ENCODE results near the gene RNF8.

Gene RNF8

DNA sequence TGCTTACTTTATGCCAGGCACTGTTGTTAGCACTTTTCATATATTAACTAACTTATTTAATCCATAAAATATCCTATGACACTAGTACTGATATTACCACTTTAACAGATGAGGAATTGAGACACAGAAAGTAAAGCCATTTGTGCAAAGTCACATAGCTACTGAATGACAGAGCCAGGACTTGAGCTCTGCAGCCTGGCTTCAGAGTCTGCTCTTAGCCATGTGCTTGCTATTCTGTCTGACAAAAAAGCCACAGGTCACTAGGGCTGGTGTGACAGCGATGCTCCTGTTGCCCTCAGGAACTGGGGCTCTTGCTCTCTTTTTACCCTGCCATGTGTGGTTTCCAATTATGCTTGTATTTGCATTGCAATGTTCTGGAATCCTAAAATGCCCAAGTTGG is 44.7 kb upstream of the RNF8 start:
- no peak overlapping the region for H3K4me3 ChIP-seq (ENCODE audit: low read depth, low read length)
- DNase-seq (ENCODE audit: low read depth) = no peak
- TF ChIP-seq, protein P1, sequence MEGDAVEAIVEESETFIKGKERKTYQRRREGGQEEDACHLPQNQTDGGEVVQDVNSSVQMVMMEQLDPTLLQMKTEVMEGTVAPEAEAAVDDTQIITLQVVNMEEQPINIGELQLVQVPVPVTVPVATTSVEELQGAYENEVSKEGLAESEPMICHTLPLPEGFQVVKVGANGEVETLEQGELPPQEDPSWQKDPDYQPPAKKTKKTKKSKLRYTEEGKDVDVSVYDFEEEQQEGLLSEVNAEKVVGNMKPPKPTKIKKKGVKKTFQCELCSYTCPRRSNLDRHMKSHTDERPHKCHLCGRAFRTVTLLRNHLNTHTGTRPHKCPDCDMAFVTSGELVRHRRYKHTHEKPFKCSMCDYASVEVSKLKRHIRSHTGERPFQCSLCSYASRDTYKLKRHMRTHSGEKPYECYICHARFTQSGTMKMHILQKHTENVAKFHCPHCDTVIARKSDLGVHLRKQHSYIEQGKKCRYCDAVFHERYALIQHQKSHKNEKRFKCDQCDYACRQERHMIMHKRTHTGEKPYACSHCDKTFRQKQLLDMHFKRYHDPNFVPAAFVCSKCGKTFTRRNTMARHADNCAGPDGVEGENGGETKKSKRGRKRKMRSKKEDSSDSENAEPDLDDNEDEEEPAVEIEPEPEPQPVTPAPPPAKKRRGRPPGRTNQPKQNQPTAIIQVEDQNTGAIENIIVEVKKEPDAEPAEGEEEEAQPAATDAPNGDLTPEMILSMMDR (IDR thresholded peaks at IDR 0.05; ENCODE audit: low read depth, low read length, missing control alignments) = no peak
- in situ Hi-C loops (cut with HindIII; ENCODE audit: low sequenced_read_pairs) = no loop called here

DNA sequence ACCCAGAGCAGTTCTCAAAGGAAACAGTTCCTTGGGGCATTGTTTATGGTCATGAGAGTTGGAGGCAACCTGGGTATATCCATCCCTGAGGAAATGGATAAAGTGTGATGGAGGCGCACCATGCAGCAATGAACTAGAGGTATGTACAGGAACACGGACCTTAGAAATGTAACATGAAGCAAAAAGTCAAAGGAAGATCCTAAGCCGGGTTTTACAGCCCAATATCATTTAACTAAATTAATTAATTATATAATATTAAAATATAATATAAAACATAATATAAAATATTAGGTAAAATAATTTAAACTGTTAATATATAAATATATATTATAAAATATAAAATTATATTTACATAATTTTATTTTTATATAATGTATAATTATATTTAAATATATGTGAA is 44.1 kb upstream of the RNF8 start:
- TF ChIP-seq, protein P1 (IDR thresholded peaks at IDR 0.05; ENCODE audit: low read depth, low read length, missing control alignments) = no peak
- no peak for DNase-seq (ENCODE audit: low read depth)
- no peak overlapping the region for H3K4me3 ChIP-seq (ENCODE audit: low read depth, low read length)
- in situ Hi-C loops (cut with HindIII; ENCODE audit: low sequenced_read_pairs) = no loop called here

DNA sequence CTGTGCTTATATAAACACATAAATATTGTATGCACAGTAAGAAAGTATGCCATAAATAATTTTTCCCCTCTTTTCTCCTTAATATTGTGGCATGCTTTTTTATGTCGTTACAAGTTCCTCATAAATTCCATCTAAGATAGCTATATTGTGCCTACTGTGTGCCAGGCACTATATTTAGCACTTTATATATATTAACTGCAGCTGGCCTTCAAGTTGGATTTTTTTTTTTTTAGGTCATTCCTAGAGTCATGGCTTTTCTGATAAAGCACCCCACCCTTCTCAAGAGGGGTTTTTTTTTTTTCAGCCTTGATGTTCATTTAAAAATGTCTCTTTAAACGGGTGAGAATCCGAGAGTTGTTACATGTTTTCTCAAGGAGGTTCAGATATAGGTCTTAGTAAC is 42.8 kb upstream of the RNF8 start:
- DNase-seq (ENCODE audit: low read depth) = no peak
- in situ Hi-C loops (cut with HindIII; ENCODE audit: low sequenced_read_pairs) = no loop called here
- no peak overlapping the region for H3K4me3 ChIP-seq (ENCODE audit: low read depth, low read length)
- TF ChIP-seq, protein P1 (IDR thresholded peaks at IDR 0.05; ENCODE audit: low read depth, low read length, missing control alignments) = no peak

DNA sequence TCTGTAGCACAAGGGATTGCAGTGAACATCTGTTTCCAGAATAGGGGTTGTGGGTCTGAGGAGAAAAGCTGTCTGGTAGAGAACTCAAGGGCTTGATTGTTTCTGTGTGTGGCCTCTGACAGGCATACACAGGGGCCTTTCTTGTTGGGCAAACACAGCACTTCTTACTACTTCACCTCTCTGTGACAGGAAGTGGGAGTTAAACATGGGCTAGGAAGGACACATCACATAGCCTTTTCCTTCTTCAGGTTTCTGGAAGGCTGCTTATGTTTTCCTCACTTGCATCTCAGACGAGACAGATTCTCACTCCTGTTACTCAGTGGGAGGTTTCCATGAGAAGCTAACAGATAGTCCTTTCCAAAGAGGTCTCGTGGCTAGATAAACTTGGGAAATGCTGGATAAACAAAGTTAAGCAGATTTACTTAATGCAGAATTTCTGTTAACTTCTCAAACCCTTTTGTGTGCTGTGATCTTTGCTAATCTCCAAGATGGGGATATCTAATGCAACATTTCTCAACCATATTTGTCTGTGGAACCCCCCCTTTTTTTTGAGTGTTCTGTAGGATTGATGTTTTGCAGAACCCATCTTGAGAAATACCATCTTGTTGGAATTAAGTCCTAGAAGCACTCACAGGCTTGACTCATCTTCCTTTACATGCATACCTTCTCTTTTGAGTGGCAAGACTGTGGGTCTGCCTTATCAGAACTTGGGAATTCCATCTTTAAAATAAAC is 41.9 kb upstream of the RNF8 start:
- TF ChIP-seq, protein P1 (IDR thresholded peaks at IDR 0.05; ENCODE audit: low read depth, low read length, missing control alignments) = no peak
- no peak overlapping the region for H3K4me3 ChIP-seq (ENCODE audit: low read depth, low read length)
- in situ Hi-C loops (cut with HindIII; ENCODE audit: low sequenced_read_pairs) = no loop called here
- DNase-seq (ENCODE audit: low read depth) = no peak

DNA sequence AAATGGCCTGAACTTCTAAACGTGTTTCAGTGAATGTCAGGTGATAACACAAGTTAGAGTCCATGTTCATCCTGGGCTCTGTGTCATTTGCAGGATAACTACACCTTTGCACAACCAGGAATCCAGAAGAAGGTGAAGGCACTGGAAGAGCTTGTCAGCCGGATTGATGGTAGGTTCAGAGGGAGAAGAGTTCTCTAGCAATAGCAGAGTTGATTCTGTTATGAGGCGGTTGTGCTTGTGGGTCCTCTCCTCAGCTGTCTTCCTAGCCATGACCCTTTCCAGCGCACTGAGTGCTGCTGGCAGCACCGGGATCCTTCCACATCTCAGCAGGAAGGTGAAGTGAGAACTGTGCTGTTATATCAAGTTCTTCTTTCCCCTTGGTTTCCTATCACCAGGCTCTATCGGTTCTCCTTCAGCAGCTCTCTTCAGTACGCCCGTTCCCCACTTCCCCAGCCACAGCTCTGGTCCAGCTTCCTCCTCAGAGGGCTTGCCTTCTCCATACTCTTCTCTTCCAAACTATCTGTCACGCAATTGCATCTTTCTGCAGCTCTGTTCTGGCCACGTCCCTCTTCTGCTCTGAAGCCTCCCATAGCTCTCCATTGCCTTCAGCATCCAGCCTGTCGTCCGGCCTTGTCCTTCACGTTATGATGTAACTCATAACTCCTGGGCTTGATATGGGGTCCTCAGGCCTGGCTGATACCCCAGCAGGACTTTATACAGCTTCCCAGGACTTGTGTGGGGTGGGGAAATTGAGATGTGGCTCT is 39.9 kb upstream of the RNF8 start:
- in situ Hi-C loops (cut with HindIII; ENCODE audit: low sequenced_read_pairs) = no loop called here
- no peak for DNase-seq (ENCODE audit: low read depth)
- TF ChIP-seq, protein P1 (IDR thresholded peaks at IDR 0.05; ENCODE audit: low read depth, low read length, missing control alignments) = no peak
- H3K4me3 ChIP-seq (ENCODE audit: low read depth, low read length) = no peak overlapping the region

DNA sequence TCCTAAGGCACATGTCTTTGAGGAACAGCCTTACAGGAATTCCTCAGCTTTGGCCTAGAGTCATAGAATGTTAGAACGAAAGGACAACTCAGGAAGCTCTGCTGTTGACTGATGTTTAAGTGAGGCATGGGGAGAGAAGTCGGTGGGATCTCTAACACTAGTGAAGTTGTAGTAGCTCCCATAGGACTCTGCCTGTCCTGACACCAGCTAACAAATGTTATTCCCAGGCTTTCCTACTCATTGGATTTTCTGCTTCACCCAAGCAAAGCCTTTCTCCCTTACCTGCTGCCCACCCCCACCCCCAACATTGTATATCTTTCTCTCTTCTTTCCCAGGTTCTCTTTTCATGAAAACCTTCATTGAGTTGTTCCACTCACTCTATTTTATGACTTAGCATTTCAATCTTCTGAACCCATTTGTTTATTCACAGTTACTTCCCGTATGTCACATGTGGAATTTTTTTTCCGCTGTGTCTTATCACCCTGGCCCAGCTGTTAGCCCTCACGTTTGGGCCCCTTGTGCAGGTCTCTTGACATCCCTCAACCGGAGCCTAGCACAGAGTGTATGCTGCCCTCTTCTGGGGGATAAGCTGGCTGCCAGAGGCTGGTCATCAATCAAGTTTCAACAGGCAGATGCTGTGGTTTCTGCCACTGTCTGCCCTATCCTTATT is 39.2 kb upstream of the RNF8 start:
- TF ChIP-seq, protein P1 (IDR thresholded peaks at IDR 0.05; ENCODE audit: low read depth, low read length, missing control alignments) = peak; percentile 60
- in situ Hi-C loops (cut with HindIII; ENCODE audit: low sequenced_read_pairs) = no loop called here
- DNase-seq (ENCODE audit: low read depth) = no peak
- no peak overlapping the region for H3K4me3 ChIP-seq (ENCODE audit: low read depth, low read length)

All from astrocyte of the cerebellum (primary cell).